OCI-LY1 (cell line): Measurements from ENCODE around the gene NMT1.

Experiments used
- CTCF ChIP-seq: fragments of 200-600 bp; sonication (generic), shearing (Covaris generic); IDR thresholded peaks from 2 replicates; pipeline ENCODE4 v1.5.1; 2017; ENCODE audit warnings: mild to moderate bottlenecking, antibody characterized with exemption, low read length, moderate library complexity, mixed read lengths
- EZH2 ChIP-seq: fragments of 200-600 bp; sonication (generic), shearing (Covaris generic); IDR thresholded peaks from 2 replicates; pipeline ENCODE4 v1.8.0; 2017; ENCODE audit warnings: borderline replicate concordance, mixed run types, mild to moderate bottlenecking, antibody characterized with exemption, low read length, moderate library complexity, mixed read lengths

- no peak for TF ChIP-seq CTCF
- no peak for TF ChIP-seq EZH2
Observed at GRCh38 chr17:45106096-45106495, 45.0 kb downstream of the NMT1 start.
